ENCODE measurements around the gene DCST2. TPM values are rescaled to one million over a fixed set of nuclear protein-coding genes. Genes with fewer than 3 reads are reported as not detected.
A peak's percentile ranks its signal among the peaks of the same experiment; 100 is the strongest.

Gene DCST2
- total RNA-seq, 4 donors from 2014 or later = 3.8 to 11.5 (median 6.3) TPM

DNA sequence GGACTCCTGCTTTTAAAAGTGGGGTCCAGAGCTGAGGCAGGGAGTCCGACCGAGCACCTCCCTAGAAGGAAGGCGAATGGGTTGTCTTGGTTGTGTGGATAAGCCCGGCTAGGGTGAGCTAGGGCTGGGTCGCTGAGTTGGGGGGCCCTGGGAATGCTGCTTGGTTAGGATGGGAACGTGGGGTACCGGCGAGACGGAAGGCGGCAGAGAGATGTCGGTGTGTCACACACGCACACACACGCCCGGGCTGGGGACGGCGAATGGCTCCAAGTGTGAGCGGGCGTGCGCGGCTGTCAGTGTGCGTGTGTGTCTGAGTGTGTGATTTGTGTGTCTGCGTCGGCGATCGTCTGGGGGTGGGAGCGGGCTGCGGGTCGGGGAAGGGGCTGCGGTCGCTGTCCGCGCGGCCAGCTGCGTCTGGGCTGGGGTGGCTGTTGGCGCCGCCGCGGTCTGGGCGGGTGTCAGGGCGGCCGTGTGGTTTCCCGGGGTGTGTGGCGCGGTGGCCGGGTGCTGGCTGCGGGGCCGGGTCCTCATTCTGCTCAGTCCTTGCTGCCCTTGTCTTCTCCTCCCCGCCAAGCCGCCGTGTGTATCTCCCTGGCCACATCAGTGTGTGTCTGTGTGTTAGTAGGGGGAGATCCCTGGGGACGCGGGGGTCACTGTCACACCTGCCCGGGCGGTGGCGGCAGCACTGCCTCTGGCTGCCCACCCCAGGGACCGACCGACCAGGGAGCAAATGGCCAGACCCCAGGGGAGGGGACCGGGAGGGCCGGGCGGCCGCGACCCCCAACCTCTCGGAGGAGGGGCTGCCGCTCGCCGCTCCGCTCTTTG lies 46.1 kb upstream of the DCST2 start:
- 1 to 2% methylated on average over 23 to 50 of the region's 67 CpGs for WGBS, 2 donors
- no peak for DNase-seq (ENCODE audit: low spot score in 2 of 2)

DNA sequence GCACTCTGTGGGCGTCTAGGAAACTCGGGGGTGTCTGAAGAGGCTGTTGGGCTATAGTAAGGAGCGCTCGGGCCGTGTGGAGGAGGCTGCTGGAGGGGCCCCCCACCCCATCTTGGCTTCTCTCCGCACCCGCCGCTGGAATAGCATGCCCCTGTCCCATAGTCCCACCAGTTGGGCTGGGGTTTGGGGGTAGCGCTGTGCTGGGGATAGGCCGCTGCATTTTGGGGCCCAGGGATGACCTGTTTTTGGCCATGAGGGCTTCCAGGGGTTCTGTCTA lies 45.6 kb upstream of the DCST2 start:
- WGBS, 2 donors = 0 to 5% methylated on average over 10 of the region's 10 CpGs
- TF ChIP-seq, protein P1, sequence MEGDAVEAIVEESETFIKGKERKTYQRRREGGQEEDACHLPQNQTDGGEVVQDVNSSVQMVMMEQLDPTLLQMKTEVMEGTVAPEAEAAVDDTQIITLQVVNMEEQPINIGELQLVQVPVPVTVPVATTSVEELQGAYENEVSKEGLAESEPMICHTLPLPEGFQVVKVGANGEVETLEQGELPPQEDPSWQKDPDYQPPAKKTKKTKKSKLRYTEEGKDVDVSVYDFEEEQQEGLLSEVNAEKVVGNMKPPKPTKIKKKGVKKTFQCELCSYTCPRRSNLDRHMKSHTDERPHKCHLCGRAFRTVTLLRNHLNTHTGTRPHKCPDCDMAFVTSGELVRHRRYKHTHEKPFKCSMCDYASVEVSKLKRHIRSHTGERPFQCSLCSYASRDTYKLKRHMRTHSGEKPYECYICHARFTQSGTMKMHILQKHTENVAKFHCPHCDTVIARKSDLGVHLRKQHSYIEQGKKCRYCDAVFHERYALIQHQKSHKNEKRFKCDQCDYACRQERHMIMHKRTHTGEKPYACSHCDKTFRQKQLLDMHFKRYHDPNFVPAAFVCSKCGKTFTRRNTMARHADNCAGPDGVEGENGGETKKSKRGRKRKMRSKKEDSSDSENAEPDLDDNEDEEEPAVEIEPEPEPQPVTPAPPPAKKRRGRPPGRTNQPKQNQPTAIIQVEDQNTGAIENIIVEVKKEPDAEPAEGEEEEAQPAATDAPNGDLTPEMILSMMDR (IDR thresholded peaks at IDR 0.05) = no peak
- no peak for TF ChIP-seq POLR2A (IDR thresholded peaks at IDR 0.05)
- intact Hi-C loops (cut with DNase I; ENCODE audit: low total_unique reads) = no loop called here
- H3K4me3 ChIP-seq (ENCODE audit: low read depth, poor library complexity, severe bottlenecking) = peak overlapping the region; percentile 36
- DNase-seq (ENCODE audit: low spot score in 2 of 2) = no peak

More for the DNA sequence above, 46.1 kb upstream of the DCST2 start:
- intact Hi-C loops (cut with DNase I; ENCODE audit: low total_unique reads) = loop anchor here (5.0 kb wide), 1 partner anchor 32 kb away; no protein-coding TSS in a partner anchor
- TF ChIP-seq, protein P1 (IDR thresholded peaks at IDR 0.05) = no peak
- no peak for TF ChIP-seq POLR2A (IDR thresholded peaks at IDR 0.05)
- peak overlapping the region; percentile 36 for H3K4me3 ChIP-seq (ENCODE audit: low read depth, poor library complexity, severe bottlenecking)

DNA sequence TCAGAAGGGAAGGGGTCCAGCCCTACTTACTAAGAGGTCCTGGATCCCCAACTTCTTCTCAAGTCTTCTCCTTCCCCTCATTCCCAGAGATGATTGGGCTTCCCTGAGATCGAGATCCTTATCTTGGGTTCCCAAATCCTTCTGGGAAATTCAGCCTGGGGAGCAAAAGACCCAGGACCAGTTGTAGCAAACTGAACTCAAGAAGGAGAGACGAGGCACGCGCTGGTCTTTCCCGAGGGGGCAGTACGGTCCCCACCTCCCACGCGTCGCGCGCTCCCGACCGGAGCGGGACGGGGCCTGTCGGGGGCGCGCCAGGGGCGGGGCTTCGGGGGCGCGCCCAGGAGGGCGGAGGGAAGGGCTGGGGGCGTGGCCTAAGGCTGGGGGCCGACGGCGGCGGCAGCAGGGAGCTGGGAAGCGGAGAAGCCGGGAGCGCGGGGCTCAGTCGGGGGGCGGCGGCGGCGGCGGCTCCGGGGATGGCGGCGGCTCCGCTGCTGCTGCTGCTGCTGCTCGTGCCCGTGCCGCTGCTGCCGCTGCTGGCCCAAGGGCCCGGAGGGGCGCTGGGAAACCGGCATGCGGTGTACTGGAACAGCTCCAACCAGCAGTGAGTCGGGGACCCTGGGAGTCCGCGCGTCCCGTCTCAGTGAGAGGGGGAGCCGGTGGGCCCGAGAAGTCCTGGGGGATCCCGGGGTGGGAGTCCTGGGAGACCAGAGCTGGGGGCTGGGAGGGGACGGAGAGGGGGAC lies 45.1 kb upstream of the DCST2 start, which contains the start of gene EFNA3:
Gene EFNA3 (plus strand): TSS at position 369 of the 741 bp plus-strand sequence. CDS start 105 bp downstream, at position 474.
- DNase-seq (ENCODE audit: low spot score in 2 of 2) = peak; percentile 63 to 93
- 1 to 2% methylated on average over 39 to 55 of the region's 59 CpGs for WGBS, 2 donors
- H3K4me3 ChIP-seq (ENCODE audit: low read depth, poor library complexity, severe bottlenecking) = peak within 1 kb of the TSS; percentile 36
- TF ChIP-seq, protein P1 (IDR thresholded peaks at IDR 0.05) = no peak
- no peak for TF ChIP-seq POLR2A (IDR thresholded peaks at IDR 0.05)
- intact Hi-C loops (cut with DNase I; ENCODE audit: low total_unique reads) = no loop called here

DNA sequence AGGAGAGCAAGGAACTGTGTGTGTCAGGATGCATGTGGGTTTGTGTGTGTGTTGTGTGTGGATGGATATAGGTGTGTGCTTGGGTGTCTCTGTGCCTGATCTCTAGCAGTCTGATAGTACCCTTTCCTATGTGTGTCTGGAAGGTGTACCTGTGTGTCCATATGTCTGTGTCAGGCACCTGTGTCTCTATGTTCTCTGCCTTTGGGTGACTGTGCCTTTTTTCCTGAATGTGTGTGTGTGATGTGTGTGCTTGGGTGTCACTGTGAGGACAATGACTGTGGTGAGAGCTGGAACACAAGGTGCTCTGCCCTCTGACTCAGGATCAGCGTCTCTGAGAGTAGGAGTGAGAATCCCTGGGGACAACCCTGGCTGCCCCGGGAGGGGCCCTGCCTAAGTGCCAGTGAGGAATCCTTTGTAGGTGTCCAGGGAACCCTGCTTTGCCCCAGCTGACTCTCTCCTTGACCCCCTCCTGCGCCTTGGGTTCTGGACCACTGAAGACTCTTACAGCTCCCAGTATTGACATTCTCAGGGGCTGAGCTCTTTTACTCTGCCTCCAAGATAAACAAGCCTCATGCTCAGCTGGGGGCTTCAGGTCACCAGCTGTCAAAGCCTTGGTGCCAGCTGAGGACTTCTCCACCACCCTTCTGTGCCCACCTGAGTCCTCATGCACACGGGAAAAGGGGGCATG lies 44.3 kb upstream of the DCST2 start:
- 22 to 48% methylated on average over 3 to 4 of the region's 4 CpGs for WGBS, 2 donors
- TF ChIP-seq, protein P1 (IDR thresholded peaks at IDR 0.05) = no peak
- TF ChIP-seq POLR2A (IDR thresholded peaks at IDR 0.05) = no peak
- H3K4me3 ChIP-seq (ENCODE audit: low read depth, poor library complexity, severe bottlenecking) = no peak overlapping the region

DNA sequence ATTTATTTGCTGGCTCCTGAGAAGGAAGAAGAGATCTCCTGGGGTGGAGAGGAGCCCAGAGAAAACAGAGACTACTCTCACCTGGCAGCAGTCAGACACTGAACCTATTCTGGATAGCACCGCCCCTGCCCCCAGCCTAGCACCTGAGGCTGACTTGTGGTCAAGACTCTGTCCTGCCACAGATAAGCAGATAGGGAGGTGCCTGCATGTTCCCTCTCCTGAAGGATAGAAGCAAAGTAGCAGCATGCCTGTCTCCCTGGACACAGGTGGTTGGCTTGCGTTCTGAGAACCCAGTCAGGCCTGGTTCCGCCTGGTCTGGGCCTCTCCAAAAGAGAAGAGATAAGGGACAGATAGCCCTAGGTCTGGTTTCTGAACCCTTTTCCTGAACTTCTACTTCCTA lies 43.8 kb upstream of the DCST2 start:
- DNase-seq (ENCODE audit: low spot score in 2 of 2) = no peak
- TF ChIP-seq POLR2A (IDR thresholded peaks at IDR 0.05) = no peak
- TF ChIP-seq, protein P1 (IDR thresholded peaks at IDR 0.05) = no peak
- WGBS, 2 donors = 86 to 93% methylated on average over 3 of the region's 3 CpGs
- intact Hi-C loops (cut with DNase I; ENCODE audit: low total_unique reads) = no loop called here
- no peak overlapping the region for H3K4me3 ChIP-seq (ENCODE audit: low read depth, poor library complexity, severe bottlenecking)

More for the DNA sequence above, 44.3 kb upstream of the DCST2 start:
- DNase-seq (ENCODE audit: low spot score in 2 of 2) = no peak
- intact Hi-C loops (cut with DNase I; ENCODE audit: low total_unique reads) = no loop called here

Measured in lower leg skin (tissue), 4 donors.